GM19463 (cell line): ENCODE results near the gene ABCA2.
"Not testable (repeated sequence)": the region's sequence is repeated elsewhere in the genome, so short reads cannot be mapped to it uniquely, and the experiment has no call there.

Experiments used
- ATAC-seq: cut with Tn5 transposase; IDR thresholded peaks from one replicate; pipeline ENCODE4 v1.9.1; 2021; ENCODE audit warnings: mild to moderate bottlenecking, moderate library complexity; ENCODE audit not compliant: unreplicated experiment

The ABCA2 gene

GRCh38 chr9:137048655-137049543, 20.9 kb upstream of the ABCA2 start:
- no peak for ATAC-seq

- peak; percentile 41 for ATAC-seq
Measured at GRCh38 chr9:137046088-137046787, 18.2 kb upstream of the ABCA2 start, which contains the start of gene NPDC1. Gene NPDC1 (minus strand): TSS chr9:137046177. CDS start chr9:137045989, 188 bp downstream.

DNA sequence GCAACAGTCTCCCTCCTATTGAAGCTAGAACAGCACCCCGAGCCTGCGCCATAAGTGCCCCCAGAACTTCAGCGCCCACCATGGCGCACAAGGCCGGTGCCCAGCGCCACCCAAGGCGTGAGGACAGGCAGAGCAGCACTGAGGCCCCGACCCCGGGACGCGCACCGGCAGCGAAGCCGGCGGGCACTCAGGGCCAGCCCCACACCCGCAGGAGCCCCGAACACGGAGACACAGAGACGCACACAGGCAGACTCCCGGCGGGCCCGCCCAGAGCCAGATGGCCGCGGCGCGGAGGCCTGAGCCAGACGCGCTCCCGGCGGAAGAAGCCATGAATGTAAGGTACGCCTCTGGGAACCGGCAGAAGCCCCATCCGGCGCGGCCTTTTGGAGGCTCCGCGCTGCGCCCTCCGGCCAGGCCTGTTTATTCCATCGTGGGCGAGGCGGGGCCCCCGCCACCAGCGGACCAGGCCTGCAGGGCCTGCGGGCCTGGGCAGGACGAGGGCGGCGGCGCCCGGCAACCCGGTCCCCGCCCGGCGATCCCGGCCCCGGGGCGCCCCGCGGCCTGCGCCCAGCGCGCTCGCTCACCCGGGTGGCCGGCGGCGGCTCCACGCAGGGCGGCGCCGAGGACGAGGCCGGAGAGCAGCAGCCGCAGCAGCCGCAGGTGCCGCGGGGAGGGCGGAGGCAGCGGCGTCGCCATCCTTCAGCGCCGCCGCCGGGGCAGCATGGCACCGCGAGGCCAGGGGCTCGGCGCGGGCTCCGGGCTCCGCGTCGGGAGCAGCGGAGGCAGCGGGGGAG, 17.5 kb upstream of the ABCA2 start:
- ATAC-seq: no peak

GRCh38 chr9:137044502-137045177, 16.6 kb upstream of the ABCA2 start:
- no peak for ATAC-seq

DNA sequence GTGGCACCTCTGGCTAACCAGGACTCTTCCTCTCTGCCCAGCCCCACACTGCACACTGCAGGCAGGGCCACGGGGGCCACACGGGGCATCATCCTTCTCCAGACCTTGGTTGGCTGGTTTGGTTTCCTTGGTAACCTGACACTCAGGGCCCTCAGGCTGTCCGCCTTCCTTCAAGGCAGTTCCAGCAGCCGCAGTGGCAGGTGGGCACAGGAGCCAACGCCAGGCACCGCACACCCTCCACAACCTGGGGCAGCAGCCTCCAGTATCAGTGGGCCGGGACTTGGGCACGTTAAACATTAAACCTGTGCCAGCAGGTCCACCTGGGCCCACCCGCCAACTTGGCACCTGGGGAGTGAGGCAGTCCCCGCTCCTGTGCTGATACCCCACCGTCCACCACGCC, 16.0 kb upstream of the ABCA2 start:
- ATAC-seq: no peak

DNA sequence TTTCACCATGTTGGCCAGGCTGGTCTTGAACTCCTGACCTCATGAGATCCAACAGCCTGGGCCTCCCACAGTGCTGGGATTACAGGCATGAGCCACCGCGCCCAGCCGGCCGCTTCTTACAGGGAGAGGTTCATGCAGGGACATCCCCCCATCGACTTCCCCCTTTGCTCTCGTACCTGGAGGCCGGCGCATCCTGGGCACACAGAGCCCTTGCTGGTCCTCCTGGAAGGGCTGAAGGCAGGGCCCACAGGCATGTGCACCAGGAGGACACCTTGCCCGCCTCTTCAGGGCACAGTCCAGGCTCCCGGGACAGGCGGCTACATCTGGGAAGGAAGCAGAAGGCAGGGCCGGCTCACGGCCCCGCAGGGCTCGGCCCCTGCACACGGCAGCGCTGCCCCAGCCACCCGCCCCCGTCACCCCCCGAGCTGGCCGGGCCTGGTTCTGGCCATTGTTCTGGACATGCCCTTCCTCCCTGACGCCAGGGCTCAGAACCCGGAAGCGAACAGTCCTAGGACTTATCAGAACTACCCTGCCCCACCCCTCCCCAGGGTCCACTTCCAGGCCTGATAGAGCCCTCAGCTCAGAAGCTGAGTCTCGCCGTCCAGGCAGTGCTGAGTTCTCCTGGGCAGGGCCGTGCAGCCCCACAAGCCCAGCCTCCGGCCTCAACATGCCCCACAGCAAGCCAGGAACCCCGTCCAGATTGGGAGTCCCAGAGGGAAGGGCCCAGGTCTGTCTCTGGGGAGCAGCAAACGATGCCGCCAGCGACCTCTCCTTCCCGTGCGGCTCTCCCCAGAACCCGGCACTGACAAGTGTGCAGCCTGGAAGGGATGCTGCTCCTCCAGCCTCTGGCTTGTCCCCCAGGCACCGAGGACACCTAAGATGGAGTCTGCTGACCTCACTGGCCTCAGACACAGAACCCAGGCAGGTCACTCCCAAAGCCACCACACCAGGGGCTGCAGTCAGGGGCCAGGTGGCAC, 15.0 kb upstream of the ABCA2 start:
- ATAC-seq: no peak

DNA sequence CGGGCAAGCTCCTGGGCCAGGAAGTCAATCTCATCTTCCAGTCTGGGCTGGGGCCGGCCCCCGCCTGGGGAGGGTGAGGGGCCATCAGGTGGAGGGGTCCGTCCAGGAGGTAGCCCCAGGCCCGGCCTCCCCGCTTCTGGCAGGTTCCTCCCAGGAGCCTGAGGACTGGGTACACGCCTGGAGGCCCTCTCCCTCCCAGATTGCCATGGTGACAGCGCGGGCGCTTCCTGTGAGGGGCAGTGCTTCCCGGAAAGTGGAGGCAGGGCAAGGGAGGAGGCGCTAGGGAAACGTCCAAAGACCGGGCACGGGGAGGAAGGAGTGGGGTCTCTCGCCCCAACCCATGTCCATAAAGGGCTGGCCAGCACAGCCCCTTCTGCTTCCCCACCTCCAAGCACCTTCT, 13.1 kb upstream of the ABCA2 start:
- ATAC-seq: no peak

GRCh38 chr9:137040568-137040967, 12.5 kb upstream of the ABCA2 start:
- no peak for ATAC-seq

DNA sequence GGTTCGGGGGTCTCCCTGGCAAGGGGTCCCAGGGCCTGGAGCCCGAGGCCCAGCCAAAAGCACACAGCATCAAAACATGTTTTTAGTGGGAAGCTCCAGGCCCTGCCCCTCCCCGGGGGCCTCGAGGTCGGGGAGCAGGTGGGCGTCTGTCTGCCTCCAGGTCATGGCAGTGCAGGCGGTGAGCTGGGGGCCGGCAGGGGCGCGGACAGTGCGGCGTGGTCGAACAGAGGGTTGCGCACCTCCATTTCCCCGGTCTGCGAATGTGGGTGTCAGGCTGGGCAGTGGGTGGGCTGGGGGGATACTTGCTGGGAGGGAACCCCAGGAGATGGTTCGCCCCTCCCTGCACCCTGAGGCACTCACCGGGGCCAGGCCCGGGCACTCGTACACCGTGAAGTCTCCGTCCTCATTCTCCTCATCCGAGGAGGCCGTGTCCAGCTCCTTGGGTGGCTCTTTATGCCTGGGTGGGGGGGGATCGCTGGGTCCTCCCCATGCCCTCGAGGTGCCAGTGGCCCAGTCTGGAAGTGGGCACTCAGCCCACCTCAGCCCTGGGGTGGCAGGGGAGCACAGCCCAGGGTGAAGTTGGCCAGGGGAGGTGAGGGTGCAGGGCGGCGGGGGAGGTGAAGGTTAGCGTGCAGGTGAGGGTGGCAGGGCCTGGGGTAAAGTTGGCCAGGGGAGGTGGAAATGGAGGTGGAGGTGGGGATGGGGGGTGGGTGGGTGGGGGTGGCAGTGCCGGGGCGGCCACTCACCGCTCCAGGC, 11.8 kb upstream of the ABCA2 start:
- no peak for ATAC-seq

DNA sequence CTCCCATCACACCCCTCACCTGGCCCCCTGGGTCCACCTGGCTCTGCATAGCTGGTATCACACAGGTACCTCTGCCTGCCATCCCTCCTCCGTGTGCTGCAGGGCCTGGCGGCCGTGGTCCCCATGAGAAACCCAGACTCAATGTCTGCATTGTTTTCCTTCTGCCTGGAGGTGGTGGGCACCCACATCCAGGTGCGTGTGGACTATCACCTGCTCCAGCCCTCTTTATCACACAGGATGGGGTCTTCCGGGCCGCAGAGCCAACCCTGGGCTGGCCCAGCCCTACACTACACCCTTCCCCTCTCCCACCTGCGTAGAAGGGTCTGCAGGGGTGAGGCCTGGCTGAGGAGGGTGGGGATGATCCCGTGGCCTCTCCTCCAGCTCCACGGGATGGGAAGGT, 10.9 kb upstream of the ABCA2 start:
- ATAC-seq: no peak

DNA sequence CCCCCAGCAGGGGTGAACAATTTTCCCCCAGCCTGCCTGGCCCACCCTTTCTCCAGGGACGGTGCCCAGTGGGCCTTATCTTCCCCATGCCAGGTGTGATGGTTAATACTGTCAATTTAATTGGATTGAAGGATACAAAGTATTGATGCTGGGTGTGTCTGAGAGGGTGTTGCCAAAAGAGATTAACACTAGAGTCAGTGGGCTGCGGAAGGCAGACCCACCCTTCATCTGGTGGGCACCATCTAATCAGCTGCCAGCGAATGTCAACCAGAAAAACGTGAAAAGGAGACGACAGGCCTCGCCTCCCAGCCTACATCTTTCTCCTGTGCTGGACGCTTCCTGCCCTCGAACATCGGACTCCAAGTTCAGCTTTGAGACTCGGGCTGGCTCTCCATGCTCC, 9.4 kb upstream of the ABCA2 start:
- no peak for ATAC-seq

DNA sequence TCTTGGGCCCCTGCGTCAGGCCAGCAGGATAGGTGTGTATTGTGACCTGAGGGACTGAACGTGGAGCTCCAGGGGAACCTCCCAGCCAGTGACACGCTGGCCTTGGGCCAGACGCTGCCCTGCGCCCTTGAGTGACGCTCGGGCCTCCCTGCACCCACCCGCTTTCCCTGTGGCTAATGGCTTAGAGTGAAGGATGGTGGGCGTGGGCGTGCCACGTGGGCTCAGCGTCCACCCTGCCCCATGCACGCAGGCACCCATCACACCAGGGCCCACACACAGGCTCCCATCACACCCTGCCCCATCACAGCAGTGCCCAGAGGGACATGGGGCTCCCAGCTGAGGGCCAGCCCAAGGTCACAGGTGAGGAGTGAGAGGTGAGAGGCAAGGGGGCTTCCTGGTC, 9.0 kb upstream of the ABCA2 start:
- no peak for ATAC-seq

- ATAC-seq: no peak
Measured at GRCh38 chr9:137035937-137036336, 7.9 kb upstream of the ABCA2 start.

DNA sequence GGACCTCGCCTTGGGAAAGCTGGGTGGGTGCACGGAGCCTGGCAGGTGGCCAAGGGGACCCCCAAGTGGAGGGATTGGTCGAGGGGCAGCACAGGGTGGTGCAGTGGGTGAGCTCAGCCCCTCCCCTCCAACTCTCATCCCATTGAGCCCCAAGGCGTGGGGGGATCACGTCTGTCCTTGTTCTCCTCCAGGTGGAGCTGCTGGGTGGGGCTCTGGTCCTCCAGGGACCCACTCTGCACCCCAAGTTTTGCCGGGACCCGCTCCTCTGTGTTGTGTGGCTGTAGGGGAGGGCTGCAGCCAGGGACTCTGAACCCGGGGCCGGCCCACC, 7.4 kb upstream of the ABCA2 start:
- ATAC-seq: no peak

DNA sequence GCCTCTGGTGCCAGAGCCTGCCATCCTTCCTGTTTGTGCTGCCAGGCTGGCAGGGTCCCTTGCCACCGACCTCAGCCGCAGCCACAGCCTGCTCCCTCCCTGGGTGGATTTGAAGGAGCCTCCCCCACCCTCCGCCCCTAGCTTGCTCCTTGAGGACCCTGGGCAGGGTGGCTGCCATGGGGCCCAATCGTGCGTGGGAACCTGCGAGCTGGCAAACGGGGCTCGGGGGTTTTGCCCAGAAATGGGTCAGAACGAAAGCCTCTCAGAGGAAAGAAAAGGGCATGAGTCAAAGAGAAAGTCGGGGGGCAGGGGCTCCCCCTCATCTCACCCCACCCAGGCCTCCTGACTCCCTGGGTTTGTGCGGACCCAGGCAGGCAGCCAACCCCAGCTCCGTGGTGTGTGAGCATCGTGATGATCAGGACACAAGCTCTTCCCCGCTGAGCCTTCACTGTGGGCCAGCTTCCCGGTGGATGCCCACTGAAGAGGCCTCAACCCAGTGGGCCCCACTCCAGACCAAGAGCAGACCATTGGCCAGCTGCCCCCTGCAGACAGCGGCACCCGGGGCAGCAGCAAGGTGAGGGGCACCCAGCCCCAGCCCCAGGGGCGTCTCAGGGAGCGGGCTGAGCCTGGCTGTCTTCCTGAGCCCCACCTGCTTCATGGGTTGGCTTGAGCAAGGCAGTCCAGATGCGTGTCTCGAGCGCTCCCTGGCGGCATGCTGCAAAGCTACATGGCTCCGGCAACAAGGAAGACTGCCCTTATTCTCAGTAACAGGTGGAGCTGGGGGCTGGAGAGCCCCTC, 6.9 kb upstream of the ABCA2 start:
- peak; percentile 55 for ATAC-seq

DNA sequence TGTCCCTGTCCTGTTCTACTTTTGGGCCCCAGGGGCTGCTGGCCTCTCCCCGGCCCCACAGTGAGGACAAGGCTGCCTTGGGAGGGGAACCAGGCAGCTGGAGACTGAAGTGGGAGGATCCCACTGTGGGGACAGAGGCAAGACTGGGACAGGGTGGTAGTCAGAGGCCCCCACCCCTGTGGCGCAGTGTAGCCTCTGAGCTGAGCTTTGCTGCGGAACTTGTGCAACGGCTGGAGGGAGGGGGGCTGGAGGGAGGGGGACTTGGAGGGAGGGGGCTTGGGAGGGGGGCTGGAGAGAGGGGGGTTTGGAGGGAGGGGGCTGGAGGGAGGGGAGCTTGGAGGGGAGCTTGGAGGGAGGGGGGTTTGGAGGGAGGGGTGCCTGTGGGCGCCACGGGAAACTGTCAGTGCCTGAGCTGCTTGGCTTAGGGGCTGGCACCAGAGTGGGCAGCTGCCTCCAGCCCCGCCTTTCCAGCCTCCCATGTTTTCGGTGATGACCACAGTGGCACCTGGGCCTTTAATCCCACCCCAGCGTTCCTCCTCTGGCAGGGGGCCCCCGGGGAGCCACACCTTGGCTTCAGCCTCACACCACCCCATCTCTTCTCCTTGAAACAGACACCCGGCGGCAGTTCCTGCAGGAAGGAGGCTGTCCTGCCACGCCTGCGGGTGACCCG, 6.1 kb upstream of the ABCA2 start:
- peak; percentile 8 for ATAC-seq

GRCh38 chr9:137033481-137033880, 5.4 kb upstream of the ABCA2 start:
- ATAC-seq: not testable (repeated sequence)

- ATAC-seq: no peak
Measured at GRCh38 chr9:137032858-137033257, 4.8 kb upstream of the ABCA2 start.
